Left kidney (tissue), 2 donors: Measurements from ENCODE around the gene ABTB1. TPM values are rescaled to one million over a fixed set of nuclear protein-coding genes. Genes with fewer than 3 reads are reported as not detected.
"Not testable (repeated sequence)": the region's sequence is repeated elsewhere in the genome, so short reads cannot be mapped to it uniquely, and the experiment has no call there.

ENCODE experiments used
- DNase-seq: peaks from one replicate; pipeline ENCODE4 v3.0.0-alpha.2; 2013
- polyA plus RNA-seq: library from polyadenylated mRNA; unstranded; fragments of 120-200 nt; gene quantifications from one replicate; pipeline ENCODE4 v1.2.1, GENCODE V29; 2013; ENCODE audit not compliant: insufficient read length

ABTB1 gene
- polyA plus RNA-seq, 1 donor, result 17.9 TPM

GRCh38 chr3:127670761-127671522, 1.8 kb upstream of the ABTB1 start:
- DNase-seq, result no peak

GRCh38 chr3:127671523-127672428, 976 bp upstream of the ABTB1 start:
- no peak for DNase-seq

- DNase-seq, result no peak
Measured at GRCh38 chr3:127673191-127674100, 694 bp downstream of the ABTB1 start.

GRCh38 chr3:127674101-127674721, 1.5 kb downstream of the ABTB1 start:
- no peak for DNase-seq

GRCh38 chr3:127674790-127675189, 2.0 kb downstream of the ABTB1 start:
- no peak for DNase-seq

GRCh38 chr3:127675651-127676391, 3.1 kb downstream of the ABTB1 start:
- no peak for DNase-seq

GRCh38 chr3:127676456-127676855, 3.7 kb downstream of the ABTB1 start:
- DNase-seq, result no peak

- DNase-seq, result no peak
Measured at GRCh38 chr3:127676921-127677351, 4.2 kb downstream of the ABTB1 start.

GRCh38 chr3:127677541-127678314, 5.0 kb downstream of the ABTB1 start:
- no peak for DNase-seq

- no peak for DNase-seq
Measured at GRCh38 chr3:127678315-127678599, 5.5 kb downstream of the ABTB1 start.

- no peak for DNase-seq
Measured at GRCh38 chr3:127678611-127679533, 6.1 kb downstream of the ABTB1 start.

- DNase-seq, result no peak
Measured at GRCh38 chr3:127679534-127680145, 6.9 kb downstream of the ABTB1 start.

- no peak for DNase-seq
Measured at GRCh38 chr3:127680146-127680661, 7.5 kb downstream of the ABTB1 start.

- no peak for DNase-seq
Measured at GRCh38 chr3:127680798-127681221, 8.1 kb downstream of the ABTB1 start.

- DNase-seq, result not testable (repeated sequence)
Measured at GRCh38 chr3:127682175-127682554, 9.4 kb downstream of the ABTB1 start.

- no peak for DNase-seq
Measured at GRCh38 chr3:127682561-127682960, 9.8 kb downstream of the ABTB1 start.

GRCh38 chr3:127684871-127685707, 12.3 kb downstream of the ABTB1 start:
- DNase-seq, result no peak
